ENCODE data around the gene GIGYF1. TPM values are rescaled to one million over a fixed set of nuclear protein-coding genes. Genes with fewer than 3 reads are reported as not detected.

The GIGYF1 gene
- total and polyA plus RNA-seq, 2 donors (not counting 3 experiments of a cell fraction or from before 2014, with no cell fraction given): 13.6 to 46.3 TPM

DNA sequence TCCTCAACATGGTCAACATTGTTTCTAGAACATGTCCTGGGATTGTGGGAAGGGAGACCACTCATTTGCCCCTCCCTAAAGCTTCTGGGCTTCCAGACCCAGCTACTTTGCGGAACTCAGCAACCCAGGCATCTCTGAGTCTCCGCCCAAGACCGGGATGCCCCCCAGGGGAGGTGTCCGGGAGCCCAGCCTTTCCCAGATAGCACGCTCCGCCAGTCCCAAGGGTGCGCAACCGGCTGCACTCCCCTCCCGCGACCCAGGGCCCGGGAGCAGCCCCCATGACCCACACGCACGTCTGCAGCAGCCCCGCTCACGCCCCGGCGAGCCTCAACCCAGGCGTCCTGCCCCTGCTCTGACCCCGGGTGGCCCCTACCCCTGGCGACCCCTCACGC is 26.2 kb upstream of the GIGYF1 start, which contains the start of gene EPO:
EPO (plus strand) TSS at position 190 of the 392 bp plus-strand sequence. CDS start 513 bp downstream, outside the sequence.
- H3K4me3 ChIP-seq (replicated peaks in 1 of 3; ENCODE audit: insufficient read depth in 1 of 3, low read depth in 1 of 3, low read length in 3 of 3): no peak within 1 kb of the TSS
- no peak within 1 kb of the TSS for H3K27ac ChIP-seq (ENCODE audit: insufficient read depth, low read depth, low read length)
- CTCF ChIA-PET: interaction anchor here (1.2 kb wide), 1 partner anchor 108 kb away, joined by 3 read pairs; the partner anchor contains the start of gene MOSPD3
- H3K9me1 ChIP-seq (replicated peaks; ENCODE audit: control insufficient read depth, extremely low read depth, insufficient read depth, low read length): no peaks in the 10 kb centered on the region
- DNase-seq (ENCODE audit: low read depth, low spot score) (no peak), FAIRE-seq (no peak)
- dilution Hi-C loops (cut with MboI; ENCODE audit: extremely low pct_ligation_motif_present, low sequenced_read_pairs): loop anchor here (25.0 kb wide), 1 partner anchor 117 kb away; the partner anchor contains the start of gene EPHB4
- H3K4me2 ChIP-seq (ENCODE audit: insufficient read depth, low read length): no peak within 1 kb of the TSS
- no peak within 1 kb of the TSS for H2AFZ ChIP-seq (ENCODE audit: low read depth, low read length)
- no peaks in the 10 kb centered on the region for H3K79me2 ChIP-seq (ENCODE audit: control insufficient read depth, insufficient read depth, low read length)
- TF ChIP-seq EZH2 (IDR thresholded peaks at IDR 0.05; ENCODE audit: borderline replicate concordance, low read depth, low read length, severe bottlenecking) (peak; percentile 10), POLR2A (IDR thresholded peaks at IDR 0.05; ENCODE audit: low read depth, low read length) (no peak), MYC (IDR thresholded peaks at IDR 0.05; ENCODE audit: low read depth, low read length) (no peak), MAX (IDR thresholded peaks at IDR 0.05; ENCODE audit: insufficient read depth, insufficient read length) (no peak), POLR2AphosphoS5 (IDR thresholded peaks at IDR 0.05; ENCODE audit: insufficient read depth, low read depth, low read length) (no peak)
- TF ChIP-seq, protein P1, sequence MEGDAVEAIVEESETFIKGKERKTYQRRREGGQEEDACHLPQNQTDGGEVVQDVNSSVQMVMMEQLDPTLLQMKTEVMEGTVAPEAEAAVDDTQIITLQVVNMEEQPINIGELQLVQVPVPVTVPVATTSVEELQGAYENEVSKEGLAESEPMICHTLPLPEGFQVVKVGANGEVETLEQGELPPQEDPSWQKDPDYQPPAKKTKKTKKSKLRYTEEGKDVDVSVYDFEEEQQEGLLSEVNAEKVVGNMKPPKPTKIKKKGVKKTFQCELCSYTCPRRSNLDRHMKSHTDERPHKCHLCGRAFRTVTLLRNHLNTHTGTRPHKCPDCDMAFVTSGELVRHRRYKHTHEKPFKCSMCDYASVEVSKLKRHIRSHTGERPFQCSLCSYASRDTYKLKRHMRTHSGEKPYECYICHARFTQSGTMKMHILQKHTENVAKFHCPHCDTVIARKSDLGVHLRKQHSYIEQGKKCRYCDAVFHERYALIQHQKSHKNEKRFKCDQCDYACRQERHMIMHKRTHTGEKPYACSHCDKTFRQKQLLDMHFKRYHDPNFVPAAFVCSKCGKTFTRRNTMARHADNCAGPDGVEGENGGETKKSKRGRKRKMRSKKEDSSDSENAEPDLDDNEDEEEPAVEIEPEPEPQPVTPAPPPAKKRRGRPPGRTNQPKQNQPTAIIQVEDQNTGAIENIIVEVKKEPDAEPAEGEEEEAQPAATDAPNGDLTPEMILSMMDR (IDR thresholded peaks at IDR 0.05; ENCODE audit: extremely low read depth in 1 of 2, insufficient read depth in 1 of 2, low read depth in 1 of 2, low read length in 2 of 2): no peak
- POLR2A ChIA-PET: no interaction called here
- no peak within 1 kb of the TSS for H3K9ac ChIP-seq (replicated peaks; ENCODE audit: extremely low read depth, insufficient read depth, low read length)
- no peaks in the 10 kb centered on the region for H3K9me3 ChIP-seq (replicated peaks; ENCODE audit: control insufficient read depth, insufficient read depth, low read length)
- no peaks in the 10 kb centered on the region for H3K36me3 ChIP-seq (ENCODE audit: control insufficient read depth in 2 of 2, extremely low read depth in 1 of 2, insufficient read depth in 2 of 2, low read length in 2 of 2)
- BruUV-seq (replicated peaks): no TSS peak
- no peaks in the 10 kb centered on the region for H3K4me1 ChIP-seq (ENCODE audit: control insufficient read depth, extremely low read depth, insufficient read depth, low read length)
- intact Hi-C loops (cut with micrococcal nuclease): no loop called here
- peaks cover 27 to 33% of the 10 kb centered on the region in 2 experiments for H3K27me3 ChIP-seq (ENCODE audit: control insufficient read depth in 2 of 2, insufficient read depth in 2 of 2, low read length in 2 of 2)
- H4K20me1 ChIP-seq (replicated peaks; ENCODE audit: control insufficient read depth, extremely low read depth, insufficient read depth, low read length): no peaks in the 10 kb centered on the region

Measured in endothelial cell of umbilical vein (primary cell).